Progenitor cell of endocrine pancreas (in vitro differentiated cells): ENCODE results near the gene FTCD. TPM values are rescaled to one million over a fixed set of nuclear protein-coding genes. Genes with fewer than 3 reads are reported as not detected.

Source experiments
- DNase-seq: peaks from one replicate; pipeline ENCODE4 v3.0.0; 2021; ENCODE audit warnings: low spot score; ENCODE audit not compliant: unreplicated experiment
- H3K27ac Mint-ChIP-seq: 2 replicates; pipeline ENCODE4 v1.8.0; 2021; ENCODE audit warnings: mild to moderate bottlenecking, moderate library complexity, mixed read lengths
- H3K27me3 Mint-ChIP-seq: 2 replicates; pipeline ENCODE4 v1.8.0; 2021; ENCODE audit warnings: mixed read lengths
- H3K36me3 Mint-ChIP-seq: 2 replicates; pipeline ENCODE4 v1.8.0; 2022; ENCODE audit warnings: mixed read lengths; ENCODE audit not compliant: insufficient read depth
- H3K4me1 Mint-ChIP-seq: 2 replicates; pipeline ENCODE4 v1.8.0; 2021; ENCODE audit warnings: low read depth, mixed read lengths
- H3K4me3 Mint-ChIP-seq: 2 replicates; pipeline ENCODE4 v1.8.0; 2021; ENCODE audit warnings: low read depth, mild to moderate bottlenecking, moderate library complexity, mixed read lengths
- H3K9me3 Mint-ChIP-seq: 2 replicates; pipeline ENCODE4 v1.8.0; 2021; ENCODE audit warnings: low read depth, mixed read lengths
- CTCF ChIP-seq: fragments of 200-600 bp; sonication (generic); IDR thresholded peaks from one replicate; pipeline ENCODE4 v1.5.0; 2021; ENCODE audit warnings: antibody characterized with exemption, mild to moderate bottlenecking; ENCODE audit not compliant: unreplicated experiment
- total RNA-seq: library from RNA; stranded (reverse); gene quantifications from 2 replicates; pipeline ENCODE4 v1.2.1, GENCODE V29; 2021

FTCD gene
- total RNA-seq, 1 donor from 2014 or later: 49.3 TPM

GRCh38 chr21:46137908-46138307 is 17.5 kb downstream of the FTCD start:
- DNase-seq: no peak
- peaks cover 4% of the 10 kb centered on the region for H3K36me3 Mint-ChIP-seq
- peaks cover 34% of the 10 kb centered on the region for H3K27me3 Mint-ChIP-seq
- no peak overlapping the region for H3K4me3 Mint-ChIP-seq
- H3K27ac Mint-ChIP-seq: no peak overlapping the region
- no peak for TF ChIP-seq CTCF
- no peaks in the 10 kb centered on the region for H3K9me3 Mint-ChIP-seq
- peaks cover 5% of the 10 kb centered on the region for H3K4me1 Mint-ChIP-seq

- H3K4me1 Mint-ChIP-seq: peaks cover 5% of the 10 kb centered on the region
- no peak for DNase-seq
- no peaks in the 10 kb centered on the region for H3K9me3 Mint-ChIP-seq
- TF ChIP-seq CTCF: no peak
- H3K36me3 Mint-ChIP-seq: peaks cover 2% of the 10 kb centered on the region
- no peak overlapping the region for H3K4me3 Mint-ChIP-seq
- peaks cover 27% of the 10 kb centered on the region for H3K27me3 Mint-ChIP-seq
- H3K27ac Mint-ChIP-seq: no peak overlapping the region
Observed at GRCh38 chr21:46136739-46137349, 18.5 kb downstream of the FTCD start.

- Mint-ChIP-seq H3K36me3 (no peaks in the 10 kb centered on the region), H3K9me3 (no peaks in the 10 kb centered on the region), H3K27me3 (peaks cover 20% of the 10 kb centered on the region), H3K4me3 (no peak overlapping the region), H3K4me1 (peaks cover 3% of the 10 kb centered on the region), H3K27ac (no peak overlapping the region)
- DNase-seq: no peak
- TF ChIP-seq CTCF: no peak
Observed at GRCh38 chr21:46135782-46136395, 19.5 kb downstream of the FTCD start.

GRCh38 chr21:46131838-46132651 is 23.3 kb downstream of the FTCD start:
- Mint-ChIP-seq H3K4me3 (no peak overlapping the region), H3K4me1 (no peaks in the 10 kb centered on the region), H3K27ac (no peak overlapping the region), H3K27me3 (no peaks in the 10 kb centered on the region), H3K36me3 (no peaks in the 10 kb centered on the region), H3K9me3 (no peaks in the 10 kb centered on the region)
- no peak for DNase-seq
- no peak for TF ChIP-seq CTCF

- no peaks in the 10 kb centered on the region for H3K4me1 Mint-ChIP-seq
- no peaks in the 10 kb centered on the region for H3K36me3 Mint-ChIP-seq
- H3K27ac Mint-ChIP-seq: no peak overlapping the region
- no peaks in the 10 kb centered on the region for H3K27me3 Mint-ChIP-seq
- no peak for TF ChIP-seq CTCF
- no peak overlapping the region for H3K4me3 Mint-ChIP-seq
- no peaks in the 10 kb centered on the region for H3K9me3 Mint-ChIP-seq
- DNase-seq: no peak
Observed at GRCh38 chr21:46131588-46131837, 23.9 kb downstream of the FTCD start.
